HG03520 (cell line): ENCODE measurements around the gene ECE1.
"Not testable (repeated sequence)": the region's sequence is repeated elsewhere in the genome, so short reads cannot be mapped to it uniquely, and the experiment has no call there.

ENCODE experiments used
- ATAC-seq: cut with Tn5 transposase; IDR thresholded peaks from one replicate; pipeline ENCODE4 v1.9.1; 2021; ENCODE audit warnings: mild to moderate bottlenecking, moderate library complexity; ENCODE audit not compliant: unreplicated experiment

The ECE1 gene

GRCh38 chr1:21232044-21232443 lies 58.2 kb downstream of the ECE1 start:
- ATAC-seq = no peak

GRCh38 chr1:21229246-21230000 lies 60.8 kb downstream of the ECE1 start:
- ATAC-seq = no peak

DNA sequence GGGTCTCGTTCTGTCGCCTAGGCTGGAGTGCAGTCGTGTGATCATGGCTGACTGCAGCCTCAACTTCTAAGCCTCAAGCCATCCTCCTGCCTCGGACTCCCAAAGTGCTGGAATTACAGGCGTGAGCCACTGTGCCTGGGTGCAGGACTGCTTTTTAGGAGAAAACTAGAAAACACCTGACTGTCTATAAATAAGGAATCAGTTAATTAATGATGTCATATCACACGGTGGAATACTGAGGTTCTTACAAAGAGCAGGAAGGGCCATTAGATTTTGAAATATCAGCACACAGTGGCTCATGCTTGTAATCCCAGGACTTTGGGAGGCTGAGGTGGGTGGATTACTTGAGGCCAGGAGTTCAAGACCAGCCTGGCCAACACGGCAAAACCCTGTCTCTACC lies 62.0 kb downstream of the ECE1 start:
- ATAC-seq = not testable (repeated sequence)

- ATAC-seq = no peak
Measured at GRCh38 chr1:21225065-21225464, 65.2 kb downstream of the ECE1 start.

DNA sequence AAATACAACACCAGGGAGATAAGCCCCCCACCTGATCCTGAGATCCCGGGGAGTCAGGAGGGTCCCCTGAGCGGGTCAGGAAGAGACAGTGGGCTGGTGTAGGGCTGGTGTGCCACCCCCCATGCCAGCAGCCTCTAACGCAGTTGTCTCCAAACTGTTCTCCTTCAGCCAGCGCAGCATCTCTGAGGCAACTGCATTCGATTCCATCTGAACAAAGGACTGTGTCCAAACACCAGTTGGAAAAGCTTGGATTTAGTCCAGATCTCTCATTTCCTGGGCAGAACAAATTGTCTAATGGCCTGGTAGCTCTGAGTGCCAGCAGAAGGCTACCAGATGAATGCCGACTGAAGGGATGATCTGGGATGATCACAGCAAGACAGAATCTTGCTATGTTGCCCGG lies 69.4 kb downstream of the ECE1 start:
- no peak for ATAC-seq

- ATAC-seq = no peak
Measured at GRCh38 chr1:21219674-21220073, 70.6 kb downstream of the ECE1 start.

DNA sequence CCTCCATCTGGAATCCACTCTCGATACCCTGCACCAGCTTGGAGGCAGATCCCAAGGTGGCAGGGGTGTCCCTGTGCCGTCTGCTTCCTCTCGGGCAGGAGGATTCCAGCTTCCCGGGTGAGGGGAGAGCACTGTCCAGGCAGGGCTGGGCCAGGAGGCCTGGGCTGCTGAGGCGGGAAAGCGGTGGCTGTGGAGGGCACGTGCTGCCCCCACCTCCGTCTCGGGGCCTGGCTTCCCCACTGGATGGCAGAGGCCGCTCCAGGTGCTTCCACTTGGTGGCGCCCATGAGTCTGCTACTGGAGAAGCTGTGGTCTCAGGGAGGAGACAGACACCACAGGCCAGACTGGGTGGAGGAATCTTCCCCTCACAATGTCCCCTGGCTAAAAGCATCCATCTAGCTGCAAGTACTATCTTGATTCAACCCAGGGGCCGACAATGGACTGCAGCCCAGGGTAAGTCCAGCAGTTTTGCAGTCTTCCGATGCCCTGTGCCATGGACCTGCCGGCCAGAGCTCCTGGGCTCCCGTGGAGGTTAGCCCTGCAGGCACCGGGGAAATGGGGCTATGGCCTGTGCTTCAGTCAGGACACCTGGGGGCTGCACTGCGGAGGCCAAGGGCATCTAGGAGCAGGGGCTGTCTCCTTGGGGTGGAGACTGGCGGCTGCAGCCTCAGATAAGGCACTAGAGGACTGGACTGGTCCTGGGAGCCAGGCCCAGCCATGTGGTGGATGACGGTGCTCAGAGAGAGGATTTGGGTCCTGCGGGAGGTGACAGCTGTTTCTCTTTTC lies 72.3 kb downstream of the ECE1 start:
- no peak for ATAC-seq

GRCh38 chr1:21216835-21217811 lies 73.1 kb downstream of the ECE1 start:
- no peak for ATAC-seq

- ATAC-seq = no peak
Measured at GRCh38 chr1:21212126-21212525, 78.1 kb downstream of the ECE1 start.

GRCh38 chr1:21208137-21208700 lies 82.0 kb downstream of the ECE1 start:
- ATAC-seq = not testable (repeated sequence)

- ATAC-seq = no peak
Measured at GRCh38 chr1:21206117-21206516, 84.1 kb downstream of the ECE1 start.

DNA sequence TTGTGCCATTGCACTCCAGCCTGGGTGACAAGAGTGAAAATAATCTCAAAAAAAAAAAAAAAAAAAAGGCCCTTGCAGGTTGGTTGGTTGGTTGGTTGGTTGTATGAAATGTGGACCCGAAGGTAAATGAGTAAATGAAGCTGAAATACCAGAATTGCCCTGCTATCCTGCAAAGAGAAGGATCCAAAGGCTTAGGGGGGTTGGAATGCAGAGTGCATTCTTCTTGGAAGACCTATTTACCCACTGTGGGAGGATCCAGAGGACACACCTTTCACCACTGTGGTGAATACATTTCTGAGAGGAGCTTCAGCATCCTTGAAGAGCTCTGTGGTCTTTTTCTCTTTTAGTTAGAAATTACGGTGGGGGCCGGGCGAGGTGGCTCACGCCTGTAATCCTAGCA lies 84.8 kb downstream of the ECE1 start:
- no peak for ATAC-seq

- ATAC-seq = no peak
Measured at GRCh38 chr1:21201650-21202049, 88.6 kb downstream of the ECE1 start.

- ATAC-seq = not testable (repeated sequence)
Measured at GRCh38 chr1:21201238-21201637, 89.0 kb downstream of the ECE1 start.

DNA sequence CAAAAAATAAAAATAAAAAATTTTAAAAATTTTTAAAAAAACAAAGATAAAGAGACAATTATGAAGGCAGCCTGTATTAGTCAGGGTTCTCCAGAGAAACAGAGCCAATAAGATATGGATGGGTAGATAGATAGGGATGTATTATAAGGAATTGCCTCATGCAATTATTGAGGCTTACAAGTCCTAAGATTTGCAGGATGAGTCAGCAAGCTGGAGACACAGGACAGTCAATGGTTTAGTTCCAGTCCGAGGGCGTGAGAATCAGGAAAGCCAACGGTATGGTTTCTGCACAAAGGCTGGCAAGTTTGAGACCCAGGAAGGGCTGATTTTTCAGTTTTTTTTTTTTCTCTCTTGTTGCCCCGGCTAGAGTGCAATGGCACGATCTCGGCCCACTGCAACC lies 89.5 kb downstream of the ECE1 start:
- no peak for ATAC-seq

- no peak for ATAC-seq
Measured at GRCh38 chr1:21198929-21199328, 91.3 kb downstream of the ECE1 start.

- no peak for ATAC-seq
Measured at GRCh38 chr1:21192871-21193270, 97.4 kb downstream of the ECE1 start.

DNA sequence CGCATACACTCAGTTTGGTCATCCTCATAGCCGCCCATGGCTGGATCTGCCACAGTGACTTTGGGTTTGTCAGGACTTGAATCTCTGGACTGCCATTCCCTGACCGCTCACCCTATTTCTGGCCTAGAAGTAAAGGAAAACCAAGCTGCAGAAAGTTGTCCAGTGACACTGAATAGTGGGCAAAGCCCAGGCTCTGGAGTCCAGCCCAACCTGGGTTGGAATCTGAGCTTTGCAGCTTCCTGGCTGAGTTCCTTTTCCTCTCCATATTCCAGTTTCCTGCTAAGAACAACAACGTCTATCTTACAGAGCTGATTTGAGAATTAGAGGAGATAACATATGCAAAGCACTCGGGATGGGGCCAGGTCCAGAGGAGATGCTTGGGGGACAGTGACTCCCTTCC lies 98.0 kb downstream of the ECE1 start:
- ATAC-seq = no peak

GRCh38 chr1:21190771-21191170 lies 99.5 kb downstream of the ECE1 start:
- not testable (repeated sequence) for ATAC-seq

DNA sequence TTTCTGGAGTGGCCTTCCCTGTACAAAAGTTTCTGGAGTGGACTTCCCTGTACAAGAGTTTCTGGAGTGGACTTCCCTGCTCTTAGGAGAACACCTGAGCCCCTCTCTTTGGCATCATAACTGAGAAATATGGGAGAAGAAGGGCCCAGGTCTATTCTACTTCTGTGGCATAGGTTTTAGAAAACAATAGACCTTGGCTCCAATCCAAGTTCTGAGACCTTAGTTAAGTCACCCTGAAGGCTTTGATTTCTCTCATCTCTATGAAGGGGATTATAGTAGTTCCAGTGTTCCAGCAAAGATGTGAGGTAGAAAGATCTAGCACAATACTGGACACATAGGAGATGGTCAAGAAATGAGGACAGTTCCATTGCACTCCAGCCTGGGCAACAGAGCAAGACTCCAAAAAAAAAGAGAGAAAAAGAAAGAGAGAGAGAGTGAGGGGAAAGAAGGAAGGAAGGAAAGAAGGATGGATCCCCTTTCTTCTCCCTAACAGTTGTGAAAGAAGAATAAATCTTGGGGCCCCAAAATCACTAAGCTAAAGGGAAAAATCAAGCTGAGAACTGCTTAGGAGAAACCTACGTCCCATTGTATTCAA lies 100.3 kb downstream of the ECE1 start:
- no peak for ATAC-seq
